Measurements from ENCODE around the gene EXOC2. TPM values are rescaled to one million over a fixed set of nuclear protein-coding genes. Genes with fewer than 3 reads are reported as not detected.

Gene EXOC2
- total RNA-seq, 4 donors from 2014 or later: 7.6 to 22.5 (median 20.2) TPM

DNA sequence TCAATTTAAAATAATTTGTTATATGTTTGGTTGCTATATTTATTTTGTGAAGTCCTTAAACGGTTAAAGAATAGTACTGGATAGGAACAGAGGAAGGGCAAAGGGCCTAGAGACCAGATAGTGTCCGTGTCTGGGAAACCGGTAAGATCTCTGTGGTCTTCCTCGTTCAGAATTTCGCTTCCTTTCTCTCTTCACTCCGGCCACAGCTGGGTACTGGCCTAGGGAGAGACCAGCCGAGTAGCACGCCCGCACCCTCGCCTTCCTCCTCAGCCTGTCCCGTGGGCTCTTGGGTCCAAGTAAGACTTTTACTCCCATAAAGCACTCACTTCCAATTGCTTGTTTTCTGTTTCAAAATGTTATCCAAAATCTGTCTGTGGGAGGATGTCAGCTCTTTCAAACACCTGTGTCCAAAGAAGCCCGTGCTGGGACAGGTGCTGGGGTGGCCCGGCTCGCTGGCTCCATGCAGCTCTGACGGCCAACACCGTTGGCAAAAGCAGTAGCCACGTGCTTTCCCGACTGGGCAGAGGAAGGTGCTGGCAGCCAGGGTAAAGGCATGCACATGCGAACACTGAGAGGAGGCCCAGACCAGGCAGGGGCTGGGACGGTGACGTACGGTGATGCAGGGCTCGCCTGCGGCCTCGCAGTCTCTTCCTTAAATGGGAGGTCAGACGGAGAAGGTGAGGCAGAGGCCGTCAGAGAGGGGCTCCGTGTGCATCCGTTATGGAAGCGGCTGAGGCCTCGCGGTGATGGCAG is 189.2 kb downstream of the EXOC2 start:
- H3K4me3 ChIP-seq: no peak overlapping the region
- no peak for DNase-seq
- H3K4me1 ChIP-seq: peaks cover 0 to 8% (median 0%) of the 10 kb centered on the region in 4 donors
- H3K9me3 ChIP-seq: no peaks in the 10 kb centered on the region
- no peak overlapping the region for H3K27ac ChIP-seq
- H3K27me3 ChIP-seq: no peaks in the 10 kb centered on the region
- WGBS, 2 donors (ENCODE audit: low coverage in 1 of 2): 77 to 93% methylated on average over 6 to 32 of the region's 32 CpGs
- in situ Hi-C loops (cut with MboI; ENCODE audit: low pct_ligation_motif_present in 1 of 4, low pct_unique_long_range_greater_than_20kb in 1 of 4, low sequenced_read_pairs in 3 of 4): no loop called here
- H3K36me3 ChIP-seq: no peaks in the 10 kb centered on the region
- intact Hi-C loops (cut with DNase I; ENCODE audit: low total_unique reads): no loop called here
- TF ChIP-seq, protein P1, sequence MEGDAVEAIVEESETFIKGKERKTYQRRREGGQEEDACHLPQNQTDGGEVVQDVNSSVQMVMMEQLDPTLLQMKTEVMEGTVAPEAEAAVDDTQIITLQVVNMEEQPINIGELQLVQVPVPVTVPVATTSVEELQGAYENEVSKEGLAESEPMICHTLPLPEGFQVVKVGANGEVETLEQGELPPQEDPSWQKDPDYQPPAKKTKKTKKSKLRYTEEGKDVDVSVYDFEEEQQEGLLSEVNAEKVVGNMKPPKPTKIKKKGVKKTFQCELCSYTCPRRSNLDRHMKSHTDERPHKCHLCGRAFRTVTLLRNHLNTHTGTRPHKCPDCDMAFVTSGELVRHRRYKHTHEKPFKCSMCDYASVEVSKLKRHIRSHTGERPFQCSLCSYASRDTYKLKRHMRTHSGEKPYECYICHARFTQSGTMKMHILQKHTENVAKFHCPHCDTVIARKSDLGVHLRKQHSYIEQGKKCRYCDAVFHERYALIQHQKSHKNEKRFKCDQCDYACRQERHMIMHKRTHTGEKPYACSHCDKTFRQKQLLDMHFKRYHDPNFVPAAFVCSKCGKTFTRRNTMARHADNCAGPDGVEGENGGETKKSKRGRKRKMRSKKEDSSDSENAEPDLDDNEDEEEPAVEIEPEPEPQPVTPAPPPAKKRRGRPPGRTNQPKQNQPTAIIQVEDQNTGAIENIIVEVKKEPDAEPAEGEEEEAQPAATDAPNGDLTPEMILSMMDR (IDR thresholded peaks at IDR 0.05): no peak
- TF ChIP-seq POLR2AphosphoS5 (IDR thresholded peaks at IDR 0.05): no peak
- no peak for TF ChIP-seq EP300 (IDR thresholded peaks at IDR 0.05; ENCODE audit: low read depth)

DNA sequence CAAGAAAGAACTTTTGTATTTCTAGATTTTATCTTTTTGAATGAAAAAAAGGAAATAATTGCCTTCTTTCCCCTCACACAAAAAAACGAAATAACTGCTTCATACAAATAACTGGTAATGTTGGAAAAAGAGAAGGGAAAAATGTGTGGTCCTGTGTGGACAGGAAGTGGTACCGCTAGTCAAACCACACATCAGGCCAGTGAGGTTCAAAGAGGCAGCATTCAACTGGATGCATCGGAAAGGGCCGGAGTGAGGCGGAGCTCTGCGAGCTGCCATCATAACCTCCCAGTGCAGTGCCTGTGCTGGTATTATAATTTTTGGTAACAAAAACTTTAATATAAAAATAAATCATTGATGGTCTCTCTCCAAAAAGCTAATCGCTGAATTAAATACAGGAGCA is 190.2 kb downstream of the EXOC2 start:
- DNase-seq: no peak
- no peak overlapping the region for H3K27ac ChIP-seq
- H3K27me3 ChIP-seq: no peaks in the 10 kb centered on the region
- 73 to 84% methylated on average over 7 of the region's 7 CpGs for WGBS, 2 donors (ENCODE audit: low coverage in 1 of 2)
- no peaks in the 10 kb centered on the region for H3K9me3 ChIP-seq
- H3K4me3 ChIP-seq: no peak overlapping the region
- H3K4me1 ChIP-seq: peaks cover 0 to 8% (median 0%) of the 10 kb centered on the region in 4 donors
- intact Hi-C loops (cut with DNase I; ENCODE audit: low total_unique reads) (no loop called here), in situ Hi-C loops (cut with MboI; ENCODE audit: low pct_ligation_motif_present in 1 of 4, low pct_unique_long_range_greater_than_20kb in 1 of 4, low sequenced_read_pairs in 3 of 4) (no loop called here)
- TF ChIP-seq, protein P1 (IDR thresholded peaks at IDR 0.05): no peak
- no peak for TF ChIP-seq EP300 (IDR thresholded peaks at IDR 0.05; ENCODE audit: low read depth)
- no peak for TF ChIP-seq POLR2A (IDR thresholded peaks at IDR 0.05)
- no peak for TF ChIP-seq POLR2AphosphoS5 (IDR thresholded peaks at IDR 0.05)
- no peaks in the 10 kb centered on the region for H3K36me3 ChIP-seq

DNA sequence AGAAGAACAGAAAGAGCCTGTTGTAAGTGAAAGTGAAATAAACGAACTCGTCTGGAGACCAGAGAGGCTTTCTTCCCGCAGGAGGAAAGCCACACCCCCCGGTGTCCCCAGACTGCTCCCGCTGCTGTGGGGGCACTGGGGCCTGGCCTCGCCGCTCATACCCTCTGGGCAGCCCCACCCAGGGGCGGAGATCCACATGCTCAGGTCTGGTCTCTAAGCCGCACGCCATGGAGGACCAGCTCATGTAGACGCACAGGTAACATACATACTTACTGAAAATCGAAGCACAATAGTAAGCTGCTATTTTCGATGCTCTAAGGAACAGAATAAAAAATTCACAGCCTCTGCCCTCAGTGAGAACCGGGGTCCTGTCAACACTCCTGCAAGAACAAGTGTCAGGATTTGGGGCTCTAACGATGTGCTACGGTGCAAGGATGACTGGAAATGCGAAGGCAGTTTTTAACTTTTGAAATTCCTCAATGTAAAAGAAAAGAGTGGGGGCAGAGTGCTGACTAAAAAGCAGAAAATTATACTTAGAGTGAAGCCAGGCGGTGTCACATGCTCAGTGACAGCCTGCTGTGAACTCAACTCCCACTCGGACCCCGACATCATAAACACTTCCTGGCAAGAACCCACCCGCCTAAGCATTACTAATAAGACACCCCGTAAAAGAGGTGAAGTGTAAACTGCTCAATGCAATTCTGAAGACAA is 190.9 kb downstream of the EXOC2 start:
- TF ChIP-seq EP300 (IDR thresholded peaks at IDR 0.05; ENCODE audit: low read depth) (no peak), POLR2A (IDR thresholded peaks at IDR 0.05) (no peak), POLR2AphosphoS5 (IDR thresholded peaks at IDR 0.05) (no peak)
- TF ChIP-seq, protein P1 (IDR thresholded peaks at IDR 0.05): no peak
- no peaks in the 10 kb centered on the region for H3K27me3 ChIP-seq
- 53 to 77% methylated on average over 9 to 22 of the region's 22 CpGs for WGBS, 2 donors (ENCODE audit: low coverage in 1 of 2)
- intact Hi-C loops (cut with DNase I; ENCODE audit: low total_unique reads) (no loop called here), in situ Hi-C loops (cut with MboI; ENCODE audit: low pct_ligation_motif_present in 1 of 4, low pct_unique_long_range_greater_than_20kb in 1 of 4, low sequenced_read_pairs in 3 of 4) (no loop called here)
- peaks cover 0 to 8% (median 0%) of the 10 kb centered on the region in 4 donors for H3K4me1 ChIP-seq
- H3K9me3 ChIP-seq: no peaks in the 10 kb centered on the region
- no peak overlapping the region for H3K27ac ChIP-seq
- peaks cover 0 to 4% (median 0%) of the 10 kb centered on the region in 4 donors for H3K36me3 ChIP-seq
- peak overlapping the region in 1 of 4 donors; percentile 32 for H3K4me3 ChIP-seq
- peak; percentile 27 for DNase-seq

DNA sequence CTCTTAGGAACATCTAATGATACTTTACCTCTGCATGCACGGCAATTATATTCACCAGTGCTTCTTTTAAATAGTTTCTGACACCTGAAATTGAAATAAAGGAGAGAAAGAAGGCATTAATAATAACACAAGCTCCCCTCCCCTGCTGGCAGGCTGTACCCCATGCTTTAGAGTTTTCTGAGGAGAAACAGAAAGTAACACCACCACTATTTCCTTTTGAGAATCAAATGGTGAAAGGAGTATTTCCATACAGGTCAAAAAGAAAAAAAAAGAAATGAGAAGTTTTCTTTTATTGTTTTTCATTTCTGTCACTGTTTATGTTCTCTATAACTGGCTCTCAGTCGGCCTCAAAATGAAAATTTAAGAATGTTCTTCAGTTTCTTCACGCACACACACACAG is 193.3 kb downstream of the EXOC2 start:
- peaks cover 0 to 8% (median 0%) of the 10 kb centered on the region in 4 donors for H3K4me1 ChIP-seq
- no peaks in the 10 kb centered on the region for H3K27me3 ChIP-seq
- H3K27ac ChIP-seq: no peak overlapping the region
- TF ChIP-seq POLR2AphosphoS5 (IDR thresholded peaks at IDR 0.05) (no peak), EP300 (IDR thresholded peaks at IDR 0.05; ENCODE audit: low read depth) (no peak), POLR2A (IDR thresholded peaks at IDR 0.05) (no peak)
- TF ChIP-seq, protein P1 (IDR thresholded peaks at IDR 0.05): no peak
- in situ Hi-C loops (cut with MboI; ENCODE audit: low pct_ligation_motif_present in 1 of 4, low pct_unique_long_range_greater_than_20kb in 1 of 4, low sequenced_read_pairs in 3 of 4): no loop called here
- WGBS, 2 donors (ENCODE audit: low coverage in 1 of 2): 61 to 63% methylated on average over 3 of the region's 3 CpGs
- intact Hi-C loops (cut with DNase I; ENCODE audit: low total_unique reads): no loop called here
- no peaks in the 10 kb centered on the region for H3K9me3 ChIP-seq
- DNase-seq: no peak
- H3K36me3 ChIP-seq: peaks cover 0 to 22% (median 0%) of the 10 kb centered on the region in 4 donors
- H3K4me3 ChIP-seq: no peak overlapping the region

All from transverse colon (tissue), 4 donors.